ENCODE data around the gene SNX11. TPM values are rescaled to one million over a fixed set of nuclear protein-coding genes. Genes with fewer than 3 reads are reported as not detected.

Gene SNX11
- total RNA-seq, 6 donors from 2014 or later = 19.5 to 27.2 (median 23.7) TPM

DNA sequence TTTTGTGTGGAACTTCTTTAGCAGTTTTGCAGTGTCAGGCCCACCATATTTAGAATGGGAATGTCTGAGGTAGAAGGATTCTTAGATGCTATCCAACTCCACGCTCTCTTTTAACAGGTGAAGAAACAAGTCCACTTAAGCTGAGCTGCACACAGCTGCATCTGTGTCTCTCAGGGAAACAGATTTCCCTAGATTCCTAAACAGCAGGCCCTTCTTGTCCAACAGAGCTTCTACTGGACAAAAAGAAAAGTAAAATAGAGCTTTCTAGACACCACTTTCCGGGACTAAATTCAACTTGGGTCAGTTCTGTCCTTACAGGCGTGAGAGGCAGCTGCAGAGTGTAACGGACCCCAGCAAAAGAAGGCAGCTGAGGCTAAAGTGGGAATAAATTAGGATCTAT lies 51.7 kb downstream of the SNX11 start:
- TF ChIP-seq POLR2A (IDR thresholded peaks at IDR 0.05) (no peak), EP300 (IDR thresholded peaks at IDR 0.05) (no peak), POLR2AphosphoS5 (IDR thresholded peaks at IDR 0.05) (no peak)
- TF ChIP-seq, protein P1, sequence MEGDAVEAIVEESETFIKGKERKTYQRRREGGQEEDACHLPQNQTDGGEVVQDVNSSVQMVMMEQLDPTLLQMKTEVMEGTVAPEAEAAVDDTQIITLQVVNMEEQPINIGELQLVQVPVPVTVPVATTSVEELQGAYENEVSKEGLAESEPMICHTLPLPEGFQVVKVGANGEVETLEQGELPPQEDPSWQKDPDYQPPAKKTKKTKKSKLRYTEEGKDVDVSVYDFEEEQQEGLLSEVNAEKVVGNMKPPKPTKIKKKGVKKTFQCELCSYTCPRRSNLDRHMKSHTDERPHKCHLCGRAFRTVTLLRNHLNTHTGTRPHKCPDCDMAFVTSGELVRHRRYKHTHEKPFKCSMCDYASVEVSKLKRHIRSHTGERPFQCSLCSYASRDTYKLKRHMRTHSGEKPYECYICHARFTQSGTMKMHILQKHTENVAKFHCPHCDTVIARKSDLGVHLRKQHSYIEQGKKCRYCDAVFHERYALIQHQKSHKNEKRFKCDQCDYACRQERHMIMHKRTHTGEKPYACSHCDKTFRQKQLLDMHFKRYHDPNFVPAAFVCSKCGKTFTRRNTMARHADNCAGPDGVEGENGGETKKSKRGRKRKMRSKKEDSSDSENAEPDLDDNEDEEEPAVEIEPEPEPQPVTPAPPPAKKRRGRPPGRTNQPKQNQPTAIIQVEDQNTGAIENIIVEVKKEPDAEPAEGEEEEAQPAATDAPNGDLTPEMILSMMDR (IDR thresholded peaks at IDR 0.05) = no peak
- H3K4me3 ChIP-seq = no peak overlapping the region
- DNase-seq (no peak), ATAC-seq (ENCODE audit: low FRiP score in 2 of 2) (no peak)
- H3K36me3 ChIP-seq = no peaks in the 10 kb centered on the region
- no peaks in the 10 kb centered on the region for H3K9me3 ChIP-seq
- H3K27me3 ChIP-seq = no peaks in the 10 kb centered on the region
- H3K4me1 ChIP-seq = no peaks in the 10 kb centered on the region
- H3K27ac ChIP-seq = no peak overlapping the region
- 87 to 92% methylated on average over 4 of the region's 4 CpGs for WGBS, 2 donors

DNA sequence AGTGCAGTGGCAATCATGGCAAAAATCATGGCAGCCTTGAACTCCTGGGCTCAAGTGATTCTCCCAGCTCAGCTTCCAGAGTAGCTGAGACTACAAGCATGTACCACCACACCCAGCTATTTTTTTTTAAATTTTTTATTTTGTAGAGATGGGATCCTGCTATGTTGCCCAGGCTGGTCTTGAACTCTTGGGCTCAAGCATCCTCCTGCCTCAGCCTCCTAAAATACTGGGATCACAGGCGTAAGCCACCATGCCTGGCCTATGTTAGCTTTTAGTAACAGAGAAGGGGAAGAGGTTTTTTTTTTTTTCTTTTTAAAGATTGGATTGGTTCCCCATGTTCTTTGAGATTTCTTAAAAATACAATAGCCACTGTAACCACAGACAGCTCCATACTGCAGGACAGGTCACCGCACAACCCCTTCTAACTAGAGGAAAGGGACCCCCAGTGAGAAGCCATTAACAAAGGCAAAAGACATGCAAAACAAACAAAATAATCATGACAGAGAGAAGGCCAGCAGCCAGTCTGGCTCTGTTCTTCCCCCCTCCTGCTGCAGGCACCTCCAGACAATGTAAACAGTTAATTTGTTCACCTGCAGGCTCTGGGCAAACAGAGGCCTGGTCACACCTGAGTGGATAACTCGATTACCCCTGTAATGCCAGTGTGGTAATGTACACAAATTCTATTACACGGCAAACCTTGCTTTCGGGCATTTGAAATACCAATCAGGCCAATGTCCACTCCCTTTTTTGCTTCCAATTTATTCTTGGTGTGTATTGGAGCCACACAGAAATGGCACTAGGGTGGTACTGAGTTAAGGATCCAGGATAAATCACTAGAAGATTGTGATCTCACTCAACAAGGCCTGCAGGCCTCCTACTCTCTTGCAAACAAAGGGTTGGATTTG lies 52.9 kb downstream of the SNX11 start:
- no peaks in the 10 kb centered on the region for H3K9me3 ChIP-seq
- no peak for TF ChIP-seq POLR2A (IDR thresholded peaks at IDR 0.05)
- TF ChIP-seq POLR2AphosphoS5 (IDR thresholded peaks at IDR 0.05) = no peak
- TF ChIP-seq EP300 (IDR thresholded peaks at IDR 0.05) = no peak
- TF ChIP-seq, protein P1 (IDR thresholded peaks at IDR 0.05) = no peak
- no peak overlapping the region for H3K4me3 ChIP-seq
- no peaks in the 10 kb centered on the region for H3K27me3 ChIP-seq
- ATAC-seq (ENCODE audit: low FRiP score in 2 of 2) (no peak), DNase-seq (no peak)
- no peaks in the 10 kb centered on the region for H3K36me3 ChIP-seq
- H3K27ac ChIP-seq = no peak overlapping the region
- WGBS, 2 donors = 75 to 78% methylated on average over 5 of the region's 5 CpGs
- H3K4me1 ChIP-seq = no peaks in the 10 kb centered on the region

DNA sequence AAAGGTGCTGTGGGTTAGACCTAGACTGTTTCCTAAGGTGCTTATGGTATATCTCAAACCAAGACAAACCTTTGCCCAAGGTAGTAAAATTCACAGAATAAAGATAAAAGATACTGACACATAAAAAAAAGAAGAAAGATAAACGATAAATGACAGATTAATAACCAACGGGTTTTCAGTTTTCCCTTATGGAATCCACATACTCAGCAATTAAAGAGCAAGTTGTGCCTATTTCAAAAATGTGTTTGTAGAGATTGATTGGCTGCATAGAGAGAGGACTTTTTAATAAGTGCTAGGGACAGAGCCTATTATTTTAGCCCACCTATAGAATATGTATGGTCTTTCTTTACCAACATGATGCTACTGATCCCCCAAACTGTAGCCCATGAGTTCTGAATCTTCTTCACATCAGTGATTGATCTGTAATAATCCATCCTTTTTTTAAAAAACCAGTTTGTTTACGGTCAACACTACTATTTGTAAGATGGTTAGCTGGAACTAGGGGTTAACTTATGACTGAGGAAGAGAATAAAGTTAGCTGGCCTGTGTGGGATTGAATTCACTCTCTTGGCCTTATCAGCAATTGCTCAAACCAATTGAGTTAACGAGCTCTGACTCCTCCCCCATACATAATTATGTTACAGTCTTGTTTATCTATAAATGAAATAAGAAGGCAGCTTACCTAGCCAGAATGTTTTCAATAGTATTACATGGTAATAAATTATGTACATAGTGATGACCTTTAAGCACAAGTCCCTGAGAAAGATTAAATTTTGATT lies 53.8 kb downstream of the SNX11 start:
- ATAC-seq (ENCODE audit: low FRiP score in 2 of 2) = no peak

DNA sequence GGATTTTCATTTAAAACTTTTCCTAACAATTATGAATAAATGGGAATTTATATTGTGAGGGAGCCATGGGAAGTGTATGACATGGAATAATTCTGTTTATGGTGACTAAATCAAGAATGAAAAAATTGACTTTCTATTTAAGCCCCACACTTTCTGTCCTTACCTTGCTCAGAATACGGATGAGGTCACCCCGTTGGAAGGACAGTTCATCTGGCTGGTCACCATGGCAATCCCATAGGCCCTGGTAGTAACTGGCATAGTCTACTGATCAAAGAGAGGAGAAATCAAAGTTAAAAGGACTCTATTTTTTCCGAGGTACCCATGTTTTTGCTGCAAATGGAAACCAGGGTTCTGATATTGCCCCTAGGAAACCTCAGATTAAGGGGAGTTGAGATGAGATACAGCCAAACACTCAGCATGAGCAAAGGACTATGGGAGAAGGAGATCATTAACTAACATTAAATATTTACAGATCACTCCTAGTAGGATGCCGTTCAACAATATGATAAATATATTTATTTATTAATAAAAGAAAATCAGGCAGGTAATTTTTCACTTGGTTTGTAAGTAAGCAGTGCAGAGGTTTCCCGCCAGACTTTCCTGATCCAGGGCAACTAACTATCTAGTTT lies 54.9 kb downstream of the SNX11 start:
- Histone ChIP-seq H3K27ac (no peak overlapping the region), H3K9me3 (no peaks in the 10 kb centered on the region), H3K4me1 (no peaks in the 10 kb centered on the region), H3K36me3 (no peaks in the 10 kb centered on the region), H3K27me3 (no peaks in the 10 kb centered on the region), H3K4me3 (no peak overlapping the region)
- no peak for TF ChIP-seq POLR2A (IDR thresholded peaks at IDR 0.05)
- no peak for TF ChIP-seq POLR2AphosphoS5 (IDR thresholded peaks at IDR 0.05)
- TF ChIP-seq, protein P1 (IDR thresholded peaks at IDR 0.05) = no peak
- TF ChIP-seq EP300 (IDR thresholded peaks at IDR 0.05) = no peak
- no peak for ATAC-seq (ENCODE audit: low FRiP score in 2 of 2)
- DNase-seq = no peak
- 85 to 88% methylated on average over 5 of the region's 5 CpGs for WGBS, 2 donors

More for the DNA sequence above, 53.8 kb downstream of the SNX11 start:
- H3K9me3 ChIP-seq = no peaks in the 10 kb centered on the region
- H3K36me3 ChIP-seq = no peaks in the 10 kb centered on the region
- H3K27me3 ChIP-seq = no peaks in the 10 kb centered on the region
- no peak for DNase-seq
- H3K4me1 ChIP-seq = no peaks in the 10 kb centered on the region
- H3K27ac ChIP-seq = no peak overlapping the region
- no peak overlapping the region for H3K4me3 ChIP-seq
- TF ChIP-seq POLR2A (IDR thresholded peaks at IDR 0.05) = no peak
- 90 to 91% methylated on average over 4 of the region's 4 CpGs for WGBS, 2 donors

DNA sequence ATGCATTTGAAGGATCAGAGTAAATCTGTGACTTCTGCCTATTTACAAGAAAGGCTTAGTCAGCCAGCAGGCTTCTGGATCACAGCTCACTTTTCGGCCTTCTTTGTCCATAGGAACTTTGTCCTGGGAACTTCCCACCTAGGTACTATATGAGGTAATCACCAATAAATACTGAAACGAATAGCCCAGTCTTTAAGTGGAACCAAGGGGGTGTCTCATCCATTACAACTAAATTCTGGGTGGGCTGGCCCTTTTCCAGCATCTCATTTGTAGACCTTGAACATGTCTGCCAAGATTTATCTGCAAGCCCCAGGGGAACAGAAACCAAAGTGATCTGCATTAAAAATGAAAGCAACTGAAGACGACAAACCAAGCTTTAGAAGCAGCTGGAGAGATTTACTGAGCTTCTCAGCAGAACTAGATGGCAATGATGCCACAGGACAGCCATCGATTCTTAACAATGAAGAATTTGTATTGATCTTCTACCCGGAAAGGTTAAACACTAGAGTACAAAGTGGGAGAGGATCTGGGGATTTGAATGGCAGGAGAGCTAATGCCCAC lies 55.5 kb downstream of the SNX11 start:
- H3K36me3 ChIP-seq = no peaks in the 10 kb centered on the region
- H3K27ac ChIP-seq = no peak overlapping the region
- H3K27me3 ChIP-seq = no peaks in the 10 kb centered on the region
- ATAC-seq (ENCODE audit: low FRiP score in 2 of 2) (no peak), DNase-seq (no peak)
- H3K9me3 ChIP-seq = no peaks in the 10 kb centered on the region
- H3K4me3 ChIP-seq = no peak overlapping the region
- TF ChIP-seq POLR2A (IDR thresholded peaks at IDR 0.05) = no peak
- TF ChIP-seq, protein P1 (IDR thresholded peaks at IDR 0.05) = no peak
- TF ChIP-seq EP300 (IDR thresholded peaks at IDR 0.05) = no peak
- TF ChIP-seq POLR2AphosphoS5 (IDR thresholded peaks at IDR 0.05) = no peak
- WGBS, 2 donors = 59 to 67% methylated on average over 5 of the region's 5 CpGs
- H3K4me1 ChIP-seq = no peaks in the 10 kb centered on the region
